Measurements from ENCODE around the gene LRRC8E.

DNA sequence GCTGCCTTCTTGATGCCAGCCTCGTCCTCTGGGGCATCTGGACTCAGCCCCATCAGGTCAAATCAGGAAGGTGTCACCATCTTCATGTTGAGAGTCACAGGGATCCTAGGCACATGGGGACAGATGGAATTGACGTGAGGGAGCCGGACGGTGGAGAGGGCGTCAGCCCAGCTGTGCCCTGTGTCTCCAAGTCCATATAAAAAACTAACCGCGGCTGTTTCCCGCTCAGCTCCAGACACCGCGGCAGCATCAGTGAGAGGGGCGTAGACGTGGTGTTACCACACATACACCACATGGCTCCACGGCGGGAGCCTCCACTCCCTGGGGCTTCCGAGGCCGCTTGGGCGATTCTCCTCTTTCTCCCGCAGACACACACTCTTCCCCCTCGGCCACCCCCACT, 8.5 kb upstream of the LRRC8E start:
- TF ChIP-seq EZH2 (IDR thresholded peaks at IDR 0.05) (no peak), POLR2AphosphoS5 (IDR thresholded peaks at IDR 0.05; ENCODE audit: borderline replicate concordance, low read depth, low read length) (no peak)
